HL-60/S4 (cell line): ENCODE results near the gene CAVIN2.

Experiments used
- in situ Hi-C: fragments of 300-500 bp; cut with MboI; formaldehyde crosslinking; loops from 2 replicates; pipeline ENCODE4 v1.14.3; 2022; ENCODE audit warnings: low sequenced_read_pairs

The CAVIN2 gene, protein sequence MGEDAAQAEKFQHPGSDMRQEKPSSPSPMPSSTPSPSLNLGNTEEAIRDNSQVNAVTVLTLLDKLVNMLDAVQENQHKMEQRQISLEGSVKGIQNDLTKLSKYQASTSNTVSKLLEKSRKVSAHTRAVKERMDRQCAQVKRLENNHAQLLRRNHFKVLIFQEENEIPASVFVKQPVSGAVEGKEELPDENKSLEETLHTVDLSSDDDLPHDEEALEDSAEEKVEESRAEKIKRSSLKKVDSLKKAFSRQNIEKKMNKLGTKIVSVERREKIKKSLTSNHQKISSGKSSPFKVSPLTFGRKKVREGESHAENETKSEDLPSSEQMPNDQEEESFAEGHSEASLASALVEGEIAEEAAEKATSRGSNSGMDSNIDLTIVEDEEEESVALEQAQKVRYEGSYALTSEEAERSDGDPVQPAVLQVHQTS

DNA sequence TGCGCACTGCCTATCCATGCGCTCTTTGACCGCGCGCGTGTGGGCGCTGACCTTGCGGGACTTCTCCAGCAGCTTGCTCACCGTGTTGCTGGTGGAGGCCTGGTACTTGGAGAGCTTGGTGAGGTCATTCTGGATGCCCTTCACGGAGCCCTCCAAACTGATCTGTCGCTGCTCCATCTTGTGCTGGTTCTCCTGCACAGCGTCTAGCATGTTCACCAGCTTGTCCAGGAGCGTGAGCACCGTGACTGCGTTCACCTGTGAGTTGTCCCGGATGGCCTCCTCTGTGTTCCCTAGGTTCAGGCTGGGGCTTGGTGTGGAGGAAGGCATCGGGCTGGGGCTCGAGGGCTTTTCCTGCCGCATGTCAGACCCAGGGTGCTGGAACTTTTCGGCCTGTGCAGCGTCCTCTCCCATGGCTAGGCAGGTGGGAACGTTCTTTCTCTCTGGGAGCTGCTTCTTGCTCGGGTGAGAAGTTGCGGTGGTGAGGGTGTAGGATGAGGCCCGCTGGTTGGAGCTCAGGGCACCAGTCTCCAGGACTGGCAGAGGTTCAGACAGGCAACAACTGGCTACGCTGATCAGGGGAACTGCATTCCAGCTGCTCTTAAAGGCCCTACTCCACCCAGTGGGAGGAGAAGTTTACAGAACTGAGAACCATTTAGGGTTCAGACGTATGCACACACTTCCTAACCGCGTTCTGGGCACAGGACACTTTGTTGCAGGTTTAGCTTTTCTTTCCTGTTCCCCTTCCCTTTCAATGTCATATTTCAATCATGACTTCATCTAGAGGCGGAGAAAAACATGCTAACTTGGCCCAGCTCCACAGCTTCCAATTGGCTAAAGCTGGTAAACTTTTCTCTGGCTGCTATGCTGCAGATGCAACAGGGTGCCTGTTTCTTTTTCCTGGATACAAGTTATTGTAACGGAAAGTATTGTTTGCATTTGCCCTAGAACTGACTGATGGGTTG, at the start of gene CAVIN2:
Gene CAVIN2 (minus strand): TSS at position 574 of the 962 bp plus-strand sequence. CDS start 163 bp downstream, at position 411.
- in situ Hi-C loops, result no loop called here

DNA sequence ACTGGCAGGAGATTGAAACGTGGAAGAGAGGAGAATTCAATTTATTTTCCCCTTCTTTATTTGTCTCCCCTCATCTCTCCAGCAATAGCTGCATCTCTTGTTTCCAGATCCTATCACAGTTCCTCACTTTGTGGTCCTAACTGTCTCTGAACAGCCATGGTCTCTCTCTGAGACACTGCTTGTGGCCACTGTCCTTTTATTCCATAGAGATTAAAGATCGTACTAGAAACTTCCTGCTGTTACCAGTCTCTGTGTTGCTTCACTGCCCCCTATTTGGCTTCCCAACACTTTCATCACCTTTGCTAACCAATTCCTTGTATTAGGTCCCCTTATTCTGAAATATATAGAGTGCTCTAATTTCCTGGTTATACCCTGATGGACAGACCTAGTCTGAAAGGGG, 48.9 kb upstream of the CAVIN2 start:
- in situ Hi-C loops, result no loop called here

DNA sequence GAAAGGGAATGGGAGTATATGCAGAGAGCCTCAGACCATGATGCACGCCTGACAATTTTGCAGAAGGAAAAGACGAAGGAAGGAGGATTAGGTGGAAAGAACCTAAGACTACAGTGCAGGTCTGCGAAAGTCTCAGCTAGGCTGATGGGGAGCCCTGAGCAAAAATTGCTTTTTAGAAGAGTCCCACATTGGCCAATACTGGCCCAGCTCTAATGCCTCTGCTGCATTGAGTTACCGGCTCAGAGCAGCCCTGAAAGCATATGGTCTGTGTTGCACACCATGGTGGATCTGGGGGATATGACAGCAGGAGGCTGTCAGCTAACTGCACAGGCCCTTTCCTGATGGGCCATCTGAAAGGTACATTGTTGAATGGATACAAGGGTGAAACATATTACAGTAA, 48.3 kb upstream of the CAVIN2 start:
- in situ Hi-C loops, result no loop called here

DNA sequence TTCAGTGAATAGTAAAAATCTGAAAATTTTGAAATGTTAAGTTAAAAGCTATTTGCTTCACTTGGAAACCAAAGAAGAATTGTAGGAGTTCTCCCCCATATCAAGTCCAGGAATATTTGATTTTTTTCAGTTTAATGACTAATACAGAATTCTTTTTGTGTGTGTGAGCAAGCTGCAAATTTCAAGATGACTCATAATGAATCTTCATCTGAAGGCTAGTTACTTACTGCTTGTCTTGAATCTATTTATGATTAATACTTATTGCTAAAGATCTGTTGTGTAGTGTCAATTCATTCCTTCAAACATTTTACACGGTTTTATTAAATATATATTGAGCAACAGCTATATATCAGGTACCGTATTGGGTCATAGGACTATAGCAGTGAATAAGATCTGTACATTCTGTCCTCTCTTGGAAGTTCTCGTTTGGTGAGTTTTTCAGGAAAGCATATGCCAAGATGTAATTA, 47.8 kb upstream of the CAVIN2 start:
- in situ Hi-C loops, result no loop called here

DNA sequence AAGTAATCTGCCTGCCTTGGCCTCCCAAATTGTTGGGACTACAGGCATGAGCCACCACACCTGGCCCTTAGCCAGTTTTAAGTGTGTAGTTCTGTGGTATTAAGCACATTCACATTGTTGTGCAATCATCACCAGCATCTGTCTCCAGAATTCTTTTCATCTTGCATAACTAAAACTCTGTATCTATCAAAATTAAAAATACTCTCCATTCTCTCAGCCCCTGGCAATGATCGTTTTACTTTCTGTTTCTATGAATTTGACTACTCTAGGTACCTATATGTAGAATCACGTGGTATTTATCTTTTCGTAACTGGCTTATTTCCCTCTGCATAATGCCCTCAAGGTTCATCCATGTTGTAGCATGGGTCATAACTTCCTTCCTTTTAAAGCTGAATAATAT, 45.5 kb upstream of the CAVIN2 start:
- in situ Hi-C loops, result no loop called here

DNA sequence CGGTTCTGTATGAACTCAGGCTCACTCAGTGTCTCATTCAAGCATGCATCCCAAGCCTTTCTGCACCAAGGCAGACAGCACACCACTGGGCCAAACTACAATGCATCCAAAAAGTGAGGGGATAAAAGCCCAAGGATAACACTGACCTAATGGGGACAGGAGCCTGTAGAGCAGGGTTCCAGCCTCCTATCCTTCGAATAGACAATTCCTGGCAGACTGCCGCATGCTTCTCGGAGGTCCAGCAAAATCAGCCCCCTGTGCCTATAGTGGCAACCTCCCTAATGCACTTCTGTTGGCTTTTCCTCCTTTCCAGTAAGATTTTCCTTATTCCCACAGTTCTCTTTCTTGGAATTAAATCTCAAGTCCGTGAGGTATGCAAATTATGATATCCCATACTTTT, 44.8 kb upstream of the CAVIN2 start:
- in situ Hi-C loops, result no loop called here

DNA sequence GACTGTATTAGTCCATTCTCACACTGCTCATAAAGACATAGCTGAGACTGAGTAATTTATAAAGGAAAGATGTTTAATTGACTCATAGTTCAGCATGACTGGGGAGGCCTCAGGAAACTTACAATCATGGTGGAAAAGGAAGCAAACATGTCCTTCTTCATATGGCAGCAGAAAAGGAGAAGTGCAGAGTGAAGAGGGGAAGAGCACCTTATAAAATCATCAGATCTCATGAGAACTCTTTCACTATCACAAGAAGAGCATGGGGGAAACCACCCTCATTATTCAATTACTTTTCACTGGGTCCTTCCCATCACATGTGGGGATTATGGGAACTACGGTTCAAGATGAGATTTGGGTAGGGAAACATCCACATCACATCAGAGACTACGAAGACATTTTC, 43.0 kb upstream of the CAVIN2 start:
- in situ Hi-C loops, result no loop called here

DNA sequence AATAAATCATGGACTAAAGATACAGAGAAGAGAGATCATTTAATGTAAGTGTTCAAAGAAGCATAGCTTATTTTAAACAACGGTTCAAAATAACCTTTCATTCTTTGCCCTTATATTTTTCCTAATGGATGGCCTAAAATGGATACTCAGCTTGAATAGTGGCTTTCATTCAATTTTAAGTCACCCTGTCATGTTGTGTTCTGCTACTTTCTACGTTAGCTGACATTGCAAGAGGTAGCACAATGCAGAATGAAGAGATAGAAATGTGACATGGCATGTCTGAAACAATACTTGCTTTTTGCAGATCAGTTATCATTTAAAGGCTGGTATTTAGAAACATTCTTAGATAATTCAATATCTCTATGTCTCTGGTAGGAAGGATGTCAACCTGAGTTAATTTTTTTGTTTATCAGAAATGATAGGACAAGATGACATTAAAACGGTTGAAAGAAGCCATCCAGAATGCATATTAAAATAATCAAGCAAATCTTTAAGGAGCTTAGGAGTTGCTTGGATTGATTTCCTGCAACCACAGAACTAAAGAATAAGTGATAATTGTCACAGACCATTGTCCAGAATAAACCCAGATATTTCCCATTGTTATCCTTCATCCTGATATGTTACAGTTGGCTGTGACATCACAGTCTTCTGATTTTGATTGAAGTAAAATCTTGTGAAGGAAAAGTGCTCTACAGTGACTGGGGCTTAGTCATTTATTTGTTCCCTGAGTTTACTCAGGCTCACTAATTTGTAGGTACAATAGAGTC, 41.7 kb upstream of the CAVIN2 start:
- in situ Hi-C loops, result no loop called here

DNA sequence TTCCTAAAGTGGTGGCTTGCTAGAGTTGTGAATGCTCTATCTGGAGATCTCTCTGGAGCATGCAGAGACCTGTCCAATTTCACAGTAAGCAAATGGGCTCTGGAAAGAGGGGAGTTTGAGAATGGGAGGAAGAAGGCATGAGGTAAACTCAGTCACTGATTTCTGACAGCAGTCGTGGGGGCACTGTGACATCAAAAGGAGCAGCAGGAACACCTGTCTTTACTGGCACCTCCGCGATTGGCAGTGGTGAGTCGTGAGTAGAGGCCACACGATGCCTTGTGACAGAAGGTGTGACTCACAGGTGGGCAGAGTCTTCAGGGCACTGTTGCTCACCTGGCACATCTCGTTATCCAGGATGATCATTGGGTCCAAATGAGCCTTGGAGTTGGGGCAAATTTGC, 38.8 kb upstream of the CAVIN2 start:
- in situ Hi-C loops, result no loop called here

DNA sequence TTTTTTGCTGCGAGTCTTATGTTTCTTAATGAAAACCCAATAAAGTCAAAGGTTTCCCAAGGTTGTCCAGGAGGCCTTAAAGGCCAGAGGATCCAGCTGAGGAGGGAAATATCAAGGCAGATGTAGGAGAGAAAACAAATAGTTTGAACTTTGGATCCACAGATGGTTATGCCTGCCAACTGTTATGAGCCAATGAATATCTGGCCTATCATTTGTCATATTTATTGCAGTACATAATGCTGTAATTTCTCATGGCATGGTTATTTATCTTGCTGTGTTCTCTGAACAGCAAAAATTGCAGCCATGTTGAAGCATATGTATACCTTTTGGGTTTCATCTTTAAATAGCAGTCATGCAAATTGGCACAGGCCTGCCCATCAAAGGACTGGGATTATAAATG, 38.2 kb upstream of the CAVIN2 start:
- in situ Hi-C loops, result no loop called here

DNA sequence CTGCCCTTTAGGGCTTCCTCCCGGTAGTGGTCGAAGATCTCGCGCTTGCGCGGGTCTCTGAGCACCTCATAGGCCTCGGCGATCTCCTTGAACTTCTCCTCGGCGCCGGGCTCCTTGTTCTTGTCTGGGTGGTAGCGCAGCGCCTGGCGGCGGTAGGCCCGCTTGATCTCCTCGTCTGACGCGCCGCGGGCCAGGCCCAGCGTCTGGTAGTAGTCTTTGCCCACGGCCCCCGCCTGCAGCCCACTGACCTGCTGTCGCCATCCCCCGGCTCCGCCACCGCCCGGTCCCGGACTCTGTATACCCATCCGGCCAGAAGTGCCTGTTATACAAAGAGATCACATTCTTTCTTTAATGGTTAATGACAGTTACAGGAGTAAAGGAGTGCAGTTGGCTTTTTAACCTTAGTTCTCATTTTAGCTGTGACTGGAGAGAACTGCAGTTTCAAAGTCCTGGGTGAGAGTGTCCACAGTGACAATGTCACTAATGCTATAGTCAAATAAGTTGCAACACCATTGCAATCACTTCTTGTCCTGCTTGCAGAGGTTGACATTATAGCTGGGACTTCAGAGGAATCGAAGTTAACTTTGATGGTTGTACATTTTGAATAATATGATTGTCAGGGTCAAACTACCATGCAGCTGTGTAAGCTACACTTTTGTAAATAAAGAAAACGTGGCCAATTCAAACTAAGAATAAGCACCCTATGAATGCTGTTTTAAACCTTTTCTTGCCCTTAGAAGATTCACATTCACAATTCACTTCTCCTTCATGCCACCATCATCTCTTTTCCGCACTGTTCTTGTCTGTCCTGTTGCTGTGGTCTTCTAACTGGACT, 35.3 kb upstream of the CAVIN2 start:
- in situ Hi-C loops, result no loop called here

DNA sequence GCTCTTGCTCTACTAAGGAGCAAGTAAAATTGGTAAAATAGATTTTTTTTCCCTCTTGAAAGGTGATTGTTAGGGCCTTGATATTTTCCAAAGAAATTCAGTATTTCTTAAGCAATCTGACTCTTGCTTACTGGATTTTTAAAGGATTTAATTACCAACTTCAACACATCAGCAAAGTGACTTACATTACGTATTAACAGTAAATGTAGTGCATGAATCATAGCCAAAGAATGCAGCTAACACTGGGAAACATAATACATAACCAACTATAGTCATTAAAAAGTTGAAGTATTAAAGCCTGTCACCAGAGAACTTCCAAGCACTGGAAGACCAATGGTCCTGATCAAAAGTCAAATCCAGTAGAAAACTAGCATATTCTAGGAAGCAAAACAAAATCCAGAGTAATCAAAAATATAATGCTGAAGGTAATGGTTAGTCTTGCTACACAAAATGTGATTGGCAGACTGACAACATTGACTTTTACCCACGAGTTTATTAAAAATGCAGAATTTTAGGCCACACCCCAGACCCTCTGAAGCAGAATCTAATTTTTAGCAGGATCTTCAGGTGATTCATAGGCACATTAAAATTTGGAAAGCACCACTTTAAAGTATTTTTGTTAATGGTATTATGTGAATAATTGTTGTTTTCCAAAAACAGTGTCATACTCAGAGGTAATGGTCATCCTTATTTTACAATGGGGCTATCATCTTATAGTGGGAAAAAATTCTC, 31.8 kb upstream of the CAVIN2 start:
- in situ Hi-C loops, result no loop called here

DNA sequence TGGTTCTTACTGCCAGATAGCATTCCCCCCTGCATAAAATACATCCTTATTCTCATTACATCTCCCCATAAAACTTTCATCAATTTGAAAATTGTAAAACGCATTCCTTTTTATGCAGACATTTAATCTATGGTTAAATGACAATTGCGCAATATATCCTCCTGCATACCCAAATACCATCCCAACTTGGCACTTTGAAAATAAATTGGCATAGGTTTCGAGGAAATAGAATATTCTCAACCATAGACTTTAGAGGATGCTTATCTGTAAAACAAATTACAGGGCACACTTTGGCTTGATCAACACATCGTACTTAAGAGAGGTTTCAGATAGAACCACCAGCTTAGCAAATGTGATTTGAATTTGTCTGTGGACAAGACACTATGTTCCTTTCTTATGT, 31.0 kb upstream of the CAVIN2 start:
- in situ Hi-C loops, result no loop called here

DNA sequence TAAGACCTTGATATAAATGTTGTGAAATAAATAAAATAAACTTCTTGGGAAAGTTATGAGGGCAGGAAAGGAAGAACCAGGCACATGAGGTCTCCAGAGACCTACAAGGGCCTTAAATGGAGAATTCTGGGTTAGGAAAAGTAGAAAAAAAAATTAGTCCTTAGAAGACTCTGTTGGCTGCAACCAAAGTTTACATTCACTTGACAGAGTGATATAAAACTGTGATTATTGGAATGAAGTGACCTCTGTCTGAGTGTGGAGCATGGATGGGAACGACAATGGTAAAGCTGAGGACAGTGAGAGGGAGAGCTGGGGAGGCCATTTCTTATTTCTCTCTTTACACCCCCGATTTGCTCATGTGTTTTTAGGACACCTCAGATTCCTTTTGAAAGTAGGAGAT, 29.0 kb upstream of the CAVIN2 start:
- in situ Hi-C loops, result no loop called here

DNA sequence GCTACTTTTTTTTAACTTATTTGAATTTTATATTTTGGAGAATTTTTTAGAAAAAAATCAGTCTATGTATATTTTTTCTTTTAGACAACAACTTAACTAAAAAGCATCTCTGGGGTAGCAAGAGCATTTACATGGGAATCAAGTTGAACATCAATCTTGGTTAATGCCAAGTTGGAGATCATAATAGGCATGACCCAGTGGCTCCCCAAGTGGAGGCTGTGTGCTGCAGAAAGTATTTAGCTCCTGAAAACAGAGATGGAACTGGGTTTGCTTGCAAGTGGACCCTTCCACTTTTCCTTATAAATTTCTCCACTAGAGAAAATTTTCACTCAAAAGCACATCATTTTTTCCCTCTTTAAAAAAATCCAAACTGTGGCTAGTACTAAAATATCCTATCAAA, 23.9 kb upstream of the CAVIN2 start:
- in situ Hi-C loops, result no loop called here

DNA sequence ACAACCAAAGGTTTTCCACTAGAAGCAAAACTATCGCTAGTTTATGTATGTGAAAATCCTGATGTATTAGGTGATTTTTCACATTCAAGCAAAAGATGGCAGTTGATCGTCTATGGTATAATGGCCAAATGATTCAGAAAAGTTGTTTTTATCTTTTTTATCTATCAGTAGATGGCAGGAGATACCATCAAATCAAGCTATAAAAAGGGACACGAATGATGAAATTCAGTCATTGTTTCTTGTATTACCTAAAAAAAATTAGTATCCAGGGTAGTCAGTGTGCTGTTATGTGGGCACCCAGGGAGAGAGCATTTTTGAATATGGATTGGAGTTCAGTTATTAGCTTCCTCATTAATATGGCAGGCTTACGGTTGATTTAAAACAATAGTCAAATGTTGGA, 22.9 kb upstream of the CAVIN2 start:
- in situ Hi-C loops, result no loop called here

DNA sequence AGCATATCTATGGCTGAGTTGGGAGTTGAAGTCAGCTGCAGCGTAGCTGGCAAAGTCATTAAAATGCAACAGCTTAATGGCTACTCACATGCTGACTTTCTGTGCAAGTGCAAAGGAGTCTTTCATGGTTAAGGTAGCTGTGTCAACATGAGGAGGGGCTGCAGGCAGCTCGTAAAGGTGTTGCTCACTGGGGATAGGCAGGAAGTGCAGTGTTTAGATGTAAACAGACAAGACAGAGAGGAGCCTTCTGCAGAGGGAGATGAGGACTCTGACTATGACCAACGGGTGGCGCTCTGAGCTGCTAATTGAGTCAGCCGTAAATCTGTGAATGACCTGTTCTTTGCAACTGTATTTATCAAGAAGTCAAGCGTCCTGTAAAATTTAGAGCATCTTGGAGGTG, 22.3 kb upstream of the CAVIN2 start:
- in situ Hi-C loops, result no loop called here

DNA sequence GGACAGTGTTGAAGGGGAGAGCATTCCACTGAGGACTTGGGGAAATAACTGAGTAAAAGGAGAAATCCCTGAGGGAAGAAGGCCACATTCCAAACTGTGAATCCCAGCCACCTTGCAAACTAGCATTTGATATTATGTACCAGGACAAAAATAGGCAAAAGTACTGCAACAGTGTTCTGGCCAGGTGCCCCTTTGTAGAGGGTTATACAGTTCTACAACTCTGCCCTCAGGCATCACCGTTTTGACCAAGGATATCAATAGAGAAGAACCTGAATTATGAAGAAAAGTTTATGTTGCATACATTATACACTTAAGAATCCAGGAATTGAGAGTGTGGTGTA, 20.6 kb upstream of the CAVIN2 start:
- in situ Hi-C loops, result no loop called here

DNA sequence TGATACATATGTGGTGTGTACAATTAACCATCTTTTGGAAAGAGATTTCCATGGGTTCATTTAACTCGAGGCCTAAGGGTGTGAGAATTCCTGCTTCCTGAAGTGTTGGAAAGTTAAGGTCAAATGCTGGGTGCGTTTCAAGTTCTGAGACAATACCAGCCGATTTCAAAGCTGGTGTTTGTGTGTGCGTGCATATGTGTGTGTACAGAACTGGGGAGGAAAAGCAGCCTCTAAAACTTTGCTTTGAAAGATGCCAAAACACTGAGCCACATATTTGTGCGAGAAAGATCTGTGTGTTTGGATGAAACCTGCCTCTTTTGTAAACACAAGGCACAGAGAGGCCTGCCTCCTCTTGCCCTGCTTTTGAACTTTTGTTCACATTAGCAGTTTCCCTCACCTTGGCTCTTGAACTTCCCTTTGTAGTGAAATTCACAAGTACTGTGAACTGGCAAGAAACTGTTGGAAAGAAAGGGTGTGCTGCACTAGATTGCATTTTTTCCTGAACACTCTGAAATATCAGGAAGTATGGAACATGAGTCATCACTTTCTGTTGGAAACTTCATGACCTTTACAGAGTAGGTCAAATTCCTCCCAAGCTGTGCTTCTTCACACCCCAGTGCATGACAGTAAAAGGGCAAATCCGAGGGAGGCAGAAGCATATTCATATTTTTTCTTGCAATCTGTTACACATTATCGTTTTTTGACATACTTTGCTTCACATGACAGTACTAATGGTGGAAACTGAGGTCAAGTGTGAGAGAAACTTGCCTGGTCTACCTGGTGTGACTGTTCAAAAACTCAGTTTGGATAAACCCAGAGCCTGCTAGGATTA, 20.0 kb upstream of the CAVIN2 start:
- in situ Hi-C loops, result no loop called here
